TTC549 (cell line): ENCODE measurements around the gene AXIN1.

Source experiments
- FAIRE-seq: peaks from 2 replicates; lab custom pipeline; 2012; peaks lifted over from hg19 to GRCh38; lab: Jason Lieb, UNC

AXIN1 gene

DNA sequence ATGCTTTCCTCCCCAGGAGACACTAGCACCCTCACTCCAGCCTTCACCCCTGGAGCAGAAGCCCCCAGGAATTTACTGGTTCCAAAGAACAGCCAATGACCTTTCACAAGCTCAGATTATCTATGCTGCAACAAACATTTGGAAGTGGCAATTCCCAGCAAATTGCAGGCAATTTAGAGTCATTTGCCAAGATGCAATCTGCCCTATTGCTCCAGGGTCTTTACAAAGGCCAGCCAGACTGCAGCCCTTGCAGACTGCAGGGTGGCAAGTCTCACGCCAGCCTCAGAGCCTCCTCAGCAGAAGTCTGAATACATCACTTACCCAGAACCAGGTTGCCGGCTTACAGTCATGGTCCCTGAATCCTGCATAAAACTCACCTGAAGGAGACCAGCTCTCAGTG is 21.8 kb downstream of the AXIN1 start:
- FAIRE-seq = no peak

DNA sequence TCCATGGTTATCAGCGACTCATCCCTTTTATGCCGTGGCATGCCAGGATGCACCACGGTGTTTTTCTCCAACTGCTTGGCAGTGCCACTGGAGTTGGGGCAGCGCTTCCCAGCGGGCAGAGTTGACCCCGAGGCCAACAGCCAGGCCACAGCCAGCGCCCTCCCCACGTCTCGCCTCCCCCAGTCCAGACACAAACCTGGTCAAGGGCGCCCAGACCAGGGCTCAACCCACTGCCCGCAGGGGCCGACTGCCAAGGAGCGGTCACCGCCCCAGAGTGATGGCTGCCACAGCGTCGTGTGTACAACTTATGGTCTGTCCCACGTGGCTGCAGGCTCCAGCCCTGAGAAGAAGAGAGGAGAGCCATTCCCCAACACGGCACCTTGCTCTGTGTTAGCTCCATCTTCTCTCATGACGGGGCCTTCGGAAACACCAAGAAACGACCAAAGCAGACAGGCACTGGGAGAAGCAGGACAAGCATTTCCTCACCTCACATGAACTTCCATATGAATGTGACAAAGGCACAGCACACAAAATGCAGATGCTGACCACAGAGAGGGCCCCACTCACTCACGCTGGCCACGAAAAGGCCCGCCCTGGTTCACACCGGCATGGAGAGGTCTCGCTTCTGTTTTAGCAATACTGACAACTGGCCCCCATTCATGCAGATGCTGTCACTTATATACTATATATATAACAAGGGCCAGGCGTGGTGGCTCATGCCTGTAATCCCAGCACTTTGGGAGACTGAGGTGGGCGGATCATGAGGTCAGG is 27.0 kb downstream of the AXIN1 start:
- no peak for FAIRE-seq

DNA sequence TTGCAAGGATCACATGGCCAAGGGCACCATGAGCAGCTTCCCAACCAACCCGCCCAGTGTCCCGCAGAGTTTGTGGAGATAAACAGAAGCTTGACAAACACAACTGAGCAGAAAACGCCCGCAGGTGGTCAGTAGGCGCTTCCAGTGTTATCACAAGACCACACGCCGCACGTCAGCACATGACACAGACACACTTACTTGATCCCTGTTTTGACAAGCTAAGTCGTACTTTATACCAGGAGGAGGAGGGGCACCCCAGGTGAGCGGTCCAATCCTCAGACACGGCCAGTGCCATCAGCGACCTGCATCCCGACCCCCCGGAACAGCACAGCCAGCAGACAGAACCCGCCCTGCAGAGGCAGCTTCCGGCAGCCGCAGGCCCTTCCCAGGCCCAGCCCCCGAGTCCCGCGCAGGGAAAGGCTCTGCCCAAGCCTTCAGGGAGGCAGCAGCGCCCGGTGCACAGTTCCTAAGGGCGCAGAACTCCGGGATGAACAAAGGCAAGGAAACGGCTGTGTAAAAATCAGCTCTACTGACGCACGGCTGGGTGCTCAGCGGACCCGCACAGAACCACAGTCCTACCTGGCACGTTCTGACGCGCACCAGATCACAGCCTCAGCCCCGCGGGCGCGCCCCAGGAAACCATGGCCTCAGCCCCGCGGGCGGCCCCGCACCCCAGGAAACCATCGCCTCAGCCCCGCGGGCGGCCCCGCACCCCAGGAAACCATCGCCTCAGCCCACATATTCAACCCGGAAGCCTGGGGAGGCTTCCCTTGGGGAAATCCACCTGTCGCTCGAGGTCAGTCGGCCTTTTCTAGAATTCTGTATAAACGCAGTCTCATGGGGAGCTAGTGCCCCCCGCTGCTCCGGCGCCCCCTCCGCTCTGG is 27.8 kb downstream of the AXIN1 start:
- FAIRE-seq = no peak

DNA sequence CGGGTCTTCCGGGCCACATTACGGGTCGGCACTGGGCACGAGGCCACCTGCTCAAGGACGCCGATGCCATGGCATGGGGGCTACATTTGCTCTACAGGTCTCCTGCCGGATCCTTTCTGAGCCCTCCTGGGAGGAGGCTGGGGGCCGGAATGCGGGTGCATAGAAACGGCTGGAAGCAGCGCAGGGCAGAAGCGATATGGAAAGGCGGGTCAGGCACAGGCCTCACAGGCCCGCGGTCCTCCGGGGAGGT is 28.4 kb downstream of the AXIN1 start:
- no peak for FAIRE-seq

DNA sequence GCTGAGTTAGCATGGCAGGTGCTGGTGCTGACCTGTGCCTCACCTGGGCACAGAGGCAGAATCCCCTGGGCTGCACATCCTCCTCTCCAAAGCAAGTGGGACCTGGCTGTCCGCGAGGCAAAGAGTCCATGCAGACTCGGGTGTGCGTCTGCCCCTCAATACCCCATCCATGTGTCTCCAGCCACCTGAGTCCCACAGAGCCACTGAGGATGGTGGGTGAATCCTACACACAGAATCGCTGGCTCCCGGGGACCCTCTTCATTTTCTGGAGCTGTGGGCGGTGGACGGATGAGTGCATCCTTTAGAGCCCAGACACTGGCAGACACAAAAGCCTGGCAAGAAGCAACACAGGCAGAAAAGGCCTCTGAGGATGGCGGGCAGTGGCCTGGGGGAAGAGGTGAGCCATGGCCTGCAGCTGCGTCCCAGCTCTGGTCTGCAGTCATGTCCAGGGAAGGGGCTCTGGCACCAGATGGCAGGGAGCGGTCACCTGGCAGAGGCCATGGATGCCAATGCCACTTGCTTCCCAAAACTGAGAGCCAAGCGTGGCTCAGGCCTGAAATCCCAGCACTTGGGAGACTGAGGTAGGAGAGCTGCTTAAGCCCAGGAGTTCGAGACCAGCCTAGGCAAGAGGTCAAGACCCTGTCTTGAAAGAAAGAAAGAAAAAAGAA is 29.9 kb downstream of the AXIN1 start:
- FAIRE-seq = no peak

DNA sequence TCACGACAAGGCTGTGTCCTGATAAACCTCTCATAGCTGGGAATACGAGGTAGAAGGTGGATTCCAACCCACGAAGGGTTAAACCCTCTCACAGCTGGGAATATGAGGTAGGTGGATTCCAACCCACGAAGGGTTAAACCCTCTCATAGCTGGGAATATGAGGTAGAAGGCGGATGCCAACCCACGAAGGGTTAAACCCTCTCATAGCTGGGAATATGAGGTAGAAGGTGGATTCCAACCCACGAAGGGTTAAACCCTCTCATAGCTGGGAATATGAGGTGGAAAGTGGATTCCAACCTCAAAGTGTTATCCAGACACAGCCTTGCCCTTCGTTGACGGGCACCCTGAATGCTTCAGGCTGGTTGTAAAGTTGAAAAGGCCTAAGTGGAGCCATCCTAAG is 31.0 kb downstream of the AXIN1 start:
- no peak for FAIRE-seq

DNA sequence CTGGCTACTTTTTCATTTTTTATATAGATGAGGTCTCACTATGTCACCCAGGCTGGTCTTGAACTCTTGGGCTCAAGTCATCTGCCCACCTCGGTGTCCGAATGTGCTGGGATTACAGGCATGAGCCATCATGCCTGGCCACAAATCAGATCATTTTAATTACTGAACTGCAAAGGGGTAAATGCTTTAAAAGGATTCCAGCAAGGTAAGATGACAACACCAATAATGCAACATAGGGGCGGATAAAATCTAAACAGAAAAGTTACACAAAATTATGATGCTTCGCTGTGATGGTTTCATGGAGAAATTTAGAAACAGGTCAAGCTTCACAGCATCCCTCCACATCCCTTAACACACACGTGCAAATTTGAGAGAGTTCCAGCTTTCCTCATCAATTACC is 32.3 kb downstream of the AXIN1 start:
- FAIRE-seq = no peak

DNA sequence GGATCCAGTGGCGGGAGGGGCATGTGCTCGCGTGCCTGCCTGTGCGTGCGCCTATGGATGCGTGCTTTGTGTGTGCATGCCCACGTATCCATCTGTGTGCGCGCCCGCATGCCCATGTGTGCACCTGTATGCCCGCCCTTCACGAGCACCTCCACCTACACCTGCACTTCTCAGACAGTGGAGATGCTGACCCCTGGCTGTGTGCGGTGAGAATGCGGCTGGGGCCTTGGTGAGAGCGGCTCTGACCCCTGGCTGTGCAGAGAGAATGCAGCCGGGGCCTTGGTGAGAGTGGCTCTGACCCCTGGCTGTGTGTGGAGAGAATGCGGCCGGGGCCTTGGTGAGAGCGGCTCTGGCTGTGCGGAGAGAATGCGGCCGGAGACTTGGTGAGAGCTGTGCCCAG is 33.9 kb downstream of the AXIN1 start:
- no peak for FAIRE-seq

DNA sequence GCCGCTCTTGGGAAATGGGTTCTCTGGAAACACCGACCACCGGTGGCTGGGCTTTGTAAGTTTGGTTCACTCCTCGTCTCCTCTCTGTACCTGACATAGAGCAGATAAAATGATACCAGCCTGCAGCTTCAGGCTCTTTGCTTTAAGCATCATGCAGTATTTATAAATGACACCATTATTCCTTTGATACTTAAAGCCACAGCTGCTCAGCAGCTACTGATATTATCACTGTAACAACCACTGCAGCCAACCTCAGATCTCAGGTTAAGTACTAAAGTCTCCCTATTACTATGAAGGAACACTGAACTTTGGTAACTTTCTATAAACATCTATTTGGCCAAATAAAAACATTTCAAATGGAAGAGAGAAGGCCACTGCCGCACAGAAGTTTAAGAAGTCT is 34.9 kb downstream of the AXIN1 start:
- FAIRE-seq = no peak

DNA sequence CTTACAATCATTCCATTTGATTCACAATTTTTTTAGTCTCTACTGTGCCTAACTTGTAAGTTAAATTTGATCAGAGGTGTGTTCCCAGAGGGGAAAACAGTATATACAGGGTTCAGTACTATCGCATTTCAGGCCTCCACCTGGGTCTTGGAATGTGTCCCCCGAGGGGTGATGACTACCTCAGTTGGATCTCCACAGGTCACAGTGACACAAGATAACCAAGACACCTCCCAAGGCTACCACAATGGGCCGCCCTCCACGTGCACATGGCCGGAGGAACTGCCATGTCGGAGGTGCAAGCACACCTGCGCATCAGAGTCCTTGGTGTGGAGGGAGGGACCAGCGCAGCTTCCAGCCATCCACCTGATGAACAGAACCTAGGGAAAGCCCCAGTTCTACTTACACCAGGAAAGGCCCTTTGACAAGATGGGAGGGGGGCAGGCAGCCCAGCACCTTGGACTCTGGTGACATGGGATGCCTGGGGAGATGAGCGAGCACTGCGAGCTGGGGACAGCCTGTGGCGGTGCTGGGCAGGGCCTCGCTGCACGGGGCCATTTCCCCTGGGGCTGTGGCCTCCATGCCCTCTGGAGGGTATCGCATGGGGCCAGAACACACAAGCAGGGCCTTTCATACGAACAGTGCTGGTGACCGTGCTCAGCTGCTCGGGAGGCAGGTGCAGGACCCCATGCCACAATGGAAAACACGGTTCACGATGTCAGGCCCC is 35.6 kb downstream of the AXIN1 start:
- FAIRE-seq = no peak

DNA sequence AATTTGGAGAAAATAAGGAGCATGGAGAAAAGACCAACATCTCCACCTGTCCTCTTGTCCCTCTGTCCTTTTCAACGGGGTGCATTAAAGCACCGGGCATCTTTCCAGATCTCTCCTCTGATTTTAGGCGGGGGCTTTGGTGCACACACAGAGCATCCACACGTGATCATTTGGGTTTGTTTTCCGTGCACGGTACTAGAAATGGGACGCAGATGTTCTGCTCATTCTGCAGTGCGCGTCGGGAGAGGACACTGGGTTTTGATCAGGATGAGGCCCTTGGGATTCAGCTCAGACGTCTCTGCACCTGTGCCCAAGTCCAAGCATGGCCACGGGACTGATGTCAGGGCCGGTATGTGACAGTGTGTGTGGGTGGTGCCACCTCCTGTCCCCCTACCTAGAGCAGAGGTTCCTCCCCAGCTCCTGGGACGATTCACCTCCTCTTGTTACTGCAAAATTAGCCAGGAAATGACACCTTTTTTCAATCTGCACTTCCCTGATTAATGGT is 37.7 kb downstream of the AXIN1 start:
- no peak for FAIRE-seq

DNA sequence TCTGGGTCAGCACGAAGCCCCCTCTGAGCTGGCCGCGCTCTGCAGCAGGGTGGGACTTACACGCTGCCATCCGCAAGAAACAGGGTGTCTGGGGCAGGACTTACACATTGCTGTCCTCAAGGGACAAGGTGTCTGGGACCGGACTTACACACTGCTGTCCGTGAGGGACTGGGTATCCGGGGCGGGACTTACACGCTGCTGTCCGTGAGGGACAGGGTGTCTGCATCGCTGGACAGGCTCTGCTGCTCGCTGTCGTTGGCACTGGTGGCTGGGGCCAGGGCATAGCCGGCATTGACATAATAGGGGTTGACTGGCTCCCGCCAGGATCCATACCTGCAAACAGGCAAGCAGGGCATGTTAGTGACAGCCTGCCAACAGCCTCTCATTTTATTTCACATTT is 38.2 kb downstream of the AXIN1 start:
- no peak for FAIRE-seq

DNA sequence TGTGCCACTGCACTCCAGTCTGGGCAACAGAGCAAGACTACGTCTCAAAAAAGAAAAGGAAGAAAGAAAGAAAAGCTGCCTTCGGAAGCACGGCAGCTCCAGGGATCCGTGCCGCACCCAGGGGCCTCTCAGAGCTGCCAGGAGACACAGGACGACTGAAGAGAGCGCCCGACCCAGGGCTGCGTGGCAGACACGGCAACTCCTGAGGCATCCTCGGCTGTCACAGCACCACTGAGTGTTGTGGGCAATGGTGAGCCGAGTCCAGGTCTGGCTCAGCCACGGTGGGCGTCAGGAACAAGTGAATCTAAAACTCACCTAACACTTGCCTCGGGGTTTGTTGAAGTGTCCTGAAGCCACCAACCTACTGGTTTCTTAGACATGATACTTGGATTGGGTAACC is 40.8 kb downstream of the AXIN1 start:
- FAIRE-seq = no peak

DNA sequence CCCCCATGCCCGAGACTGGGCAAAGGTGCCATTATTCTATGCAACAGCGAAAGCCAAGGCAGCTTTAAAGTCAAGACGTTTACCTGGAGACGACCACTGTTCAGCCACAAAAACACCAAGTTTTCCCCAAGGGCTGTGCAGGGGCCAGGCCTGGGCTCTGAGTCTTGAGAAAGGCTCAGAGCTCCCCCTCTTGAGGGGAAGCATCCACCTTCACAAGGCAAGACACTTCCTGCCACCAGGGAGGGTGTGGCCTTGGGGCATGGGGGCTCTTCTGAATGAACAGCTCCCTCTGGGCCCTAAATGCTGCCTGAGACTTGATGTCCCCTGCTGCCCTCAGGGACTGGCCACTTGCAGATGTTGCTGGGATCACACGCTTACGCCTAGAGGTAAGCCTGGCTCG is 43.0 kb downstream of the AXIN1 start:
- FAIRE-seq = no peak

DNA sequence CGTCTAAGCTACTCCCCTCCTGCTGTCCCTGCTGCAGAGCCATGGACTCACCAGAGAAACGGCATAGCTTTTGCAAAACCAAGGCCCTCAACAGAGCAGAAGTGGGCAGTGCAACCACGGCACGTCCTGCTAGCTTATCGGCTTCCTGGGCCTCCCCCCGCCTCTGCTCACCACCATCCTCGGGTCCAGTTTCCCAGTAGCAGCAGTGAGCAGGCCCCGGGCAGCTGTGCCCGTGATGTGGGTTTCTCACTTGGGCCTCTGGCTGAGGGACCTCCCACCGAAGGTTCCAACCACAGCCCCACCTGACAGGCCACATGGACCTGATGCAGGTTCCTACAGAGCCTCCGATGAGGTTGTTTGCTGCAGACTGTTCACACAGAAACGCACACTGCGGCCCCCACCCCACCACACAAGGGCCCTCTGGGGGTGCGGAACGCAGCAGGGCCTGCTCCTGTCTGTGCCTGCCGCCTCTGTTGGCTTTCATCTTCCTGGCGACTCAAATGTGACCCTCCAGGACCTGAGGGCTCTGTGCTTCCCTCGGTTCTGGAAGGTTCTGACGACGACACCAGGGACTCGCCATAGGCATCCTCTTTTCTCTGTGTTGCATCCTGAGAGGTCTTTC is 44.7 kb downstream of the AXIN1 start:
- no peak for FAIRE-seq

DNA sequence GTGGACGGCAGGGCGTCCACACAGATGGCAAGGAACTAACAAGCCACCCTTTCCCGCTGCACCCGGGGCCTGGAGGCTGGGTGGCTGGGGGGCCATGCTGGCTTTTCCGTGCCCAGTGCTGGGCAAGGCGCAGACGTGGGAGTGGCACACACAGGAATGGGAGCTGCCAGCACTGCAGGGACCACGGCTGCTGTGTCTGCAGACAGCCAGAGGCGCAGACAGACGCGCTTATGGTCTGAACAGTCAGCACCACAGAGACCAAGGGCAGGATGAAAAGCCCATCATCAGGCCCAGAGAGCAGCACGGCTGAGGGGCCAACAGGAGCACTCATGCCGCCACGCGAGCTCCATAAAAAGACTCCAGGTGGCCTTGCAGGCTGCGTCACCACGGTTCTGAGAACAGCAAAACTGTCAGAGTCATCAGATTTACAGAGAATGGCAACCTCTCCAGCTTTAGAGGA is 45.6 kb downstream of the AXIN1 start:
- FAIRE-seq = no peak

DNA sequence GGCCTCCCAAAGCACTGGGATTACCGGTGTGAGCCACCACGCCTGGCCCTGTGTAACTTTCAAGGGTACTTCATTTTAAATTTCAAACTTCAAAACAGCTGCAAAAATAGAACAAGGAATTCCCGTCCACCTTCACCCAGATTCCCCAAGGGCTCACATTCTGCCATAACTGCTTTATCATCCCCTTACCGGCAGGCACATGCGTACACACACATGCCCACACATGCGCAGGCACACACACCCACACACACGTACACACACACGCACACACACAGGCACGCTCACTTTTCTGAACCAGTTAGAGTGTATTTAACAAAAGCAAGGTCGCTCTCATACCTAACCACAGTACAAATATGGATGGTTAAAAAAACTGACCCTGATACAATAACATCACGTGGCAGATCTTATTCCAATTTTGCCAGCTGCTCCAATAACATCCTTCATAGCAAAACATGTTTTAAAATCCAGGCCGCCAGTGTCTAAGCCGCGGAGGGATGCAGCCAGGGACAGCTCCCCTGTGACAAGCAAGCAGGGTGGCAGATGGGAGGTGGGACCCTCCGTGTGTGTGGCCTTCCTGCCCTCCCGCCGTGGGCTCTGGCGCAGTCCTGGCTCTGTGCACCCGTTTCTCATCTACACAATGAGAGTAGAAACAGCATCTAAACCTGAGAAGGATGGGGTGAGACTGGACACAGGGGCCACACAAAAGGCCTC is 46.5 kb downstream of the AXIN1 start:
- no peak for FAIRE-seq

DNA sequence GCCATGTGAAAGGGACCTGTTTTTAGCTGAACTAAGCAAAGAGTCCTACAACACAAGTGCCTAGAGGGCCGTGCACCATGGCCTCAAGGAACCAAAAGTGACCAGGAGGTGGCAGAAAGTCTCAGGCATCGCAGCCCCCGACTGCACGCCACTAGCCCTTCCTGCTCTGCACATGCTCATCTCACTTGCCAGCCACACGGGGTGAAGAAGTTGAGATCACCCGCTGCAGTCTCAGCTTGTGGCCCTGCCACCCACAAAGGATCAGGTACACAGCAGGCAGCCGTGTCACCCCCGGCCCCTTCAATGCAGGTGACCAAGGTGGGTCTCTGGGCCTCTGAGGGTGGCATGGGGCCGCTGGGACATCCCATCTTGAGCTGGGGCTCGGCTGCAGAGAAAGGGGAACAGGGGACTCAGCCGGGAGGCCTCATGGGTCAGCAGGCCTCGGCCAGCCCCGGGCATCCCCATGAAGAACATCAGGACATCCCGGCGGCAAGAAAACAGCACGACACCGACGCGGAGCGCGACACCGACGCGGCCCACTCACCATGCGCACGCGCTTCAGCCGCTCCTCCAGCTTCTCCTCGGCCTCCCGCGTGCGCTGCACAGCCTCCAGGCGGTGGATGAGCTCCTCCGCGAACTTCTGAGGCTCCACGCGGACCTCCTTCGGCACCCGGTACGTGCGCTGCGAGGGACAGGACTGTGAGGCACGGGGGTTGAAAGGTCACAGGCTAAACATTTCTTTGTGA is 48.6 kb downstream of the AXIN1 start:
- FAIRE-seq = no peak

DNA sequence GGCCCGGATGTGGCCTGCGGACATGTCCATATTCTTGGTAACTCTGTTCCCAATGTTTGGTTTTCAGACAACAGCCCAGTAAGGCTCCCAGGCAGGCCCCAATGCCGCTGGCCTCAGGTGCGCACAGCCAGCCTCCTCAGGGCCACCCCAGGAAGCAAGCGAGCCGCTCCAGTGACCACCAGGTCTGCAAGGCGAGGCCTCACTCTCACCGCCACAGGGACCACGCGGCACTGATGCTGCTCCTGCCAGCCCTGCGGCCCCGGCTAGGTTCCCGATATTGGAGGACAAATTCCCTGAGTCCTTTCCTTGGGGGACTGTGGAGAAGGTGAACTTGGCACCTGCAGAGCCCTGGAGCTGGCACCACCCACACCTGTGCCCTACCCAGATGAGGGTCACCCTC is 50.6 kb downstream of the AXIN1 start:
- no peak for FAIRE-seq

DNA sequence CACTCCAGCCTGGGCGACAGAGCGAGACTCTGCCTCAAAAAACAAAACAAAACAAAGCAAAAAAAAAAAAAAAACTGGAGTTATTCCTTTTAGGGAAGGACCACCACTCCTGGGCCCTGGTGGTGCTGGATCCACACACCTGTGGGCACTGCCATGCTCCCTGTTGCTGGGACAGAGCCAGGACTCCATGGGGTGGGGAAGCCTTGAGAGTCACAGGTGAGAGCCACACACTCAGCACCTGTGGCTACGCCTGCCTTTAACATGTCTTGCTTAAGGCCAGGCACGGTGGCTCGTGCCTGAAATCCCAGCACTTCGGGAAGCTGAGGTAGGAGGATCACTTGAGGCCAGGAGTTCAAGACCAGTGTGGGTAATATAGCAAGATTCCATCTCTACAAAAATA is 51.3 kb downstream of the AXIN1 start:
- FAIRE-seq = no peak

DNA sequence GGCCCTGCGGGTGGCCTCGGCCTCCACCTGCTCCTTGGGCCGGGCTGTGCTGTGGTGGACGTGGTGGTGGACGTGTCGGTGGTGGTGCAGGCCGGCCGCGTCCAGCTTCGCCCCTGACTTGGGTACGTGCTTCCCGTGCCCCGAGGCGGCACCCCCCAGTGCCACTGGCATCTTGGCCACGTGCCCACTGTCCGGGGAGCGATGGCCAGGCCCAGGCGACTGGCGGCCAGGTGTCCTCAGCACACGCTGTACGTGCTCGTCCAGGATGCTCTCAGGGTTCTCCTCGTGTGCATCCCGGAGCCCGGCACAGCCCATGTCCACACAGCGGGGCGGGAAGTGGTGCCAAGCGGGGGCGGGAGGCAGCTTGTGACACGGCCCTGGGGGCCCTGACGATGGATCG is 54.7 kb downstream of the AXIN1 start:
- no peak for FAIRE-seq
